K562 (cell line): ENCODE results near the gene FAM32A. TPM values are rescaled to one million over a fixed set of nuclear protein-coding genes. Genes with fewer than 3 reads are reported as not detected.

Experiments
- CCNT2 ChIP-seq: IDR thresholded peaks from 2 replicates; pipeline ENCODE4 v1.6.1; 2011; ENCODE audit warnings: borderline replicate concordance, low read depth, mild to moderate bottlenecking, moderate library complexity, mixed read lengths, low read length; ENCODE audit not compliant: insufficient read length; ENCODE audit errors: extremely low read depth
- HCFC1 ChIP-seq: IDR thresholded peaks from 2 replicates; pipeline ENCODE4 v1.6.1; 2012; ENCODE audit warnings: low read depth, low read length, improper control_type of control experiment
- HNRNPL ChIP-seq: fragments of 200-400 bp; formaldehyde crosslinking; IDR thresholded peaks from 2 replicates; pipeline ENCODE4 v1.6.1; 2017; ENCODE audit warnings: low read depth, mild to moderate bottlenecking, low read length
- MYBL2 ChIP-seq, 2 experiments: fragments of 450-650 bp in 1 of 2; sonication (generic) in 1 of 2; formaldehyde crosslinking in 1 of 2; IDR thresholded peaks; 2 replicates each; pipeline versions ENCODE4 v1.6.1 to v1.8.1; 2017 to 2022; ENCODE audit warnings: borderline replicate concordance in 1 of 2, inconsistent platforms in 1 of 2, low read depth in 1 of 2, mild to moderate bottlenecking in 1 of 2, missing genetic modification reagents in 1 of 2, moderate library complexity in 1 of 2
- SRF ChIP-seq, 2 experiments: fragments of 250-450, 450-650 bp in 1 of 2; sonication (Bioruptor Pico) in 1 of 2; sonication (generic) in 1 of 2; formaldehyde crosslinking; IDR thresholded peaks; 2 replicates each; pipeline versions ENCODE4 v1.5.0 to v1.5.1; 2020 to 2022; ENCODE audit warnings: mild to moderate bottlenecking in 1 of 2, missing genetic modification reagents in 1 of 2
- polyA plus RNA-seq, 8 experiments: library from polyadenylated mRNA; depleted of rRNA in 4 of 8; stranded (reverse) in 5 of 8; unstranded in 3 of 8; fragments of >200 nt; fragmentation: Nextera tagmentation in 2 of 8; fragmentation: Illumina TruSeq in 1 of 8; extraction: Ambion mirVana in 2 of 8; extraction: Trizol in 1 of 8; gene quantifications; 2 replicates each; pipeline versions ENCODE4 v1.2.1 to v1.2.3, GENCODE V29; 2011 to 2014; ENCODE audit warnings: inconsistent platforms in 1 of 8, missing spikeins in 1 of 8
- total RNA-seq, 7 experiments: library from RNA; depleted of rRNA in 6 of 7; stranded (reverse); fragments of >200 nt in 6 of 7; fragmentation: Illumina TruSeq in 2 of 7; extraction: Trizol in 2 of 7; gene quantifications; 2 replicates each; pipeline versions ENCODE4 v1.2.1 to v1.2.3, GENCODE V29; 2011 to 2021; ENCODE audit warnings: low replicate concordance in 1 of 7
- TF ChIP-seq, protein P1 (sequence below): fragments of 450-650 bp; IDR thresholded peaks from 2 replicates; pipeline ENCODE4 v1.6.1; 2016; ENCODE audit warnings: antibody characterized with exemption
- TF ChIP-seq, protein P2 (sequence below): fragments of 250-450 bp; sonication (Bioruptor Pico); IDR thresholded peaks from 2 replicates; pipeline ENCODE4 v1.4.0; 2020; ENCODE audit warnings: mild to moderate bottlenecking
- TF ChIP-seq, protein P3 (sequence below), 3 experiments: fragments of 200-800 bp in 1 of 3; fragments of 250-450 bp in 1 of 3; fragments of 450-650 bp in 1 of 3; sonication (Bioruptor Pico) in 1 of 3; sonication (Bioruptor generic) in 1 of 3; formaldehyde crosslinking in 1 of 3; IDR thresholded peaks; 2 replicates each; pipeline versions ENCODE4 v1.6.1 to v1.8.0; 2016 to 2022; ENCODE audit warnings: mild to moderate bottlenecking in 2 of 3, missing genetic modification characterization in 2 of 3, missing compliant biosample characterization in 1 of 3, moderate library complexity in 1 of 3
- TF ChIP-seq, protein P4 (sequence below): sonication (generic); formaldehyde crosslinking; IDR thresholded peaks from 2 replicates; pipeline ENCODE4 v1.8.1; 2023; ENCODE audit warnings: mild to moderate bottlenecking, missing genetic modification reagents
- TF ChIP-seq, protein P5 (sequence below), 2 experiments: fragments of 450-650 bp in 1 of 2; sonication (generic) in 1 of 2; formaldehyde crosslinking in 1 of 2; IDR thresholded peaks in 1 of 2; conservative IDR thresholded peaks in 1 of 2; 2 replicates each; pipeline versions ENCODE4 v1.6.1 to v1.8.1; 2016 to 2023; ENCODE audit warnings: mild to moderate bottlenecking in 2 of 2, moderate library complexity in 2 of 2, inconsistent platforms in 1 of 2, missing genetic modification reagents in 1 of 2
- TF ChIP-seq, protein P6 (sequence below): IDR thresholded peaks from 2 replicates; pipeline ENCODE4 v1.6.1; 2016; ENCODE audit warnings: missing genetic modification characterization, missing compliant biosample characterization

Gene FAM32A
- total and polyA plus RNA-seq, 9 of the 15 experiments (the other 6 are each of a cell fraction or from before 2014, with no cell fraction given), result 30.7 to 96.7 (median 73.7) TPM

DNA sequence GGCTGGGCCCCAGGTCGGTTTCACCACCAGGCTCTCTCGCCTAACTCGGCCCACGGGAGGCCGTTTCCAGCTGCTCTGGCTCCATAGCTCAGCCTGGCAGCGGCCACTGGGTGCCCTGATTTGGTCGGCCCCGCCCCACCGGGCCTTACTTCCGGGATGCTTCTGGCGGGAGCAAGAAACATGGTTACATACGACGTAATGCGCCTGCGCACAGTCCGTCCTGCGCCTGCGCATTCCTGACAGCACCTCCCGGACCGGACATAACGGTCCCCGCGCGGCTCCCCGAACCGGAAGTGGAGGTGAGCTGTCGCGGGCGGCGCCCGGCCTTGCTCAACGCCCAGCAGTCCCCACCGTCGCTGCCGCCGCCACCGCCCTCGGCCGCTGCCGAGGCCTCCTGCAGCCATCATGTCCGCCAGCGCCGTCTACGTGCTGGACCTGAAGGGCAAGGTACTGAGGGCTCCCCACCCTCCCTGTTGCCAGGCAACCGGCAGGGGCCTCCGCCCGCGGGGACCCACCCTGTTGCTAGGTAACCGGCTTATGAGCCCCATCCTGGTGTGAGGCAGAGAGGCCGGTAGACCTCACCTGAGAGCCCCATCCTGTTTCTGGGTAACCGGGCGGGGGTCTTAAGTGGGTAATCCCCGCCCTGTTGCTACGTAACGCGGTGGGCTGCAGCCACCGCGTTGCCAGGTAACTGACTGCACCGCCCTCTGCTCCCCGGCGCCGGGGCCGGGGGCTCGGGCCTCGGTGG, 12.6 kb downstream of the FAM32A start, which contains the start of gene AP1M1 (continued):
- TF ChIP-seq, protein P1, sequence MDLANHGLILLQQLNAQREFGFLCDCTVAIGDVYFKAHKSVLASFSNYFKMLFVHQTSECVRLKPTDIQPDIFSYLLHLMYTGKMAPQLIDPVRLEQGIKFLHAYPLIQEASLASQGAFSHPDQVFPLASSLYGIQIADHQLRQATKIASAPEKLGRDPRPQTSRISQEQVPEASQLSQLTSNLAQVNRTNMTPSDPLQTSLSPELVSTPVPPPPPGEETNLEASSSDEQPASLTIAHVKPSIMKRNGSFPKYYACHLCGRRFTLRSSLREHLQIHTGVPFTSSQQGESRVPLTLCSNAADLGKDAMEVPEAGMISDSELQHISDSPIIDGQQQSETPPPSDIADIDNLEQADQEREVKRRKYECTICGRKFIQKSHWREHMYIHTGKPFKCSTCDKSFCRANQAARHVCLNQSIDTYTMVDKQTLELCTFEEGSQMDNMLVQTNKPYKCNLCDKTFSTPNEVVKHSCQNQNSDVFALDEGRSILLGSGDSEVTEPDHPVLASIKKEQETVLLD, result peak; percentile 98
- peak; percentile 52 for TF ChIP-seq CCNT2
- peak in 1 of 2 experiments; percentile 72; a peak in 1 of 4 replicates for TF ChIP-seq SRF (CRISPR knock-in tag; IDR thresholded peaks at IDR 0.05)
- TF ChIP-seq, protein P2, sequence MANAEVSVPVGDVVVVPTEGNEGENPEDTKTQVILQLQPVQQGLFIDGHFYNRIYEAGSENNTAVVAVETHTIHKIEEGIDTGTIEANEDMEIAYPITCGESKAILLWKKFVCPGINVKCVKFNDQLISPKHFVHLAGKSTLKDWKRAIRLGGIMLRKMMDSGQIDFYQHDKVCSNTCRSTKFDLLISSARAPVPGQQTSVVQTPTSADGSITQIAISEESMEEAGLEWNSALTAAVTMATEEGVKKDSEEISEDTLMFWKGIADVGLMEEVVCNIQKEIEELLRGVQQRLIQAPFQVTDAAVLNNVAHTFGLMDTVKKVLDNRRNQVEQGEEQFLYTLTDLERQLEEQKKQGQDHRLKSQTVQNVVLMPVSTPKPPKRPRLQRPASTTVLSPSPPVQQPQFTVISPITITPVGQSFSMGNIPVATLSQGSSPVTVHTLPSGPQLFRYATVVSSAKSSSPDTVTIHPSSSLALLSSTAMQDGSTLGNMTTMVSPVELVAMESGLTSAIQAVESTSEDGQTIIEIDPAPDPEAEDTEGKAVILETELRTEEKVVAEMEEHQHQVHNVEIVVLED (CRISPR knock-in tag), result no peak; the same call in 1 of the 2 replicates
- TF ChIP-seq MYBL2 (IDR thresholded peaks at IDR 0.05; ENCODE audit: low read depth), result no peak
- TF ChIP-seq MYBL2 (CRISPR knock-in tag; IDR thresholded peaks at IDR 0.05; ENCODE audit: borderline replicate concordance), result no peak
- TF ChIP-seq, protein P3, sequence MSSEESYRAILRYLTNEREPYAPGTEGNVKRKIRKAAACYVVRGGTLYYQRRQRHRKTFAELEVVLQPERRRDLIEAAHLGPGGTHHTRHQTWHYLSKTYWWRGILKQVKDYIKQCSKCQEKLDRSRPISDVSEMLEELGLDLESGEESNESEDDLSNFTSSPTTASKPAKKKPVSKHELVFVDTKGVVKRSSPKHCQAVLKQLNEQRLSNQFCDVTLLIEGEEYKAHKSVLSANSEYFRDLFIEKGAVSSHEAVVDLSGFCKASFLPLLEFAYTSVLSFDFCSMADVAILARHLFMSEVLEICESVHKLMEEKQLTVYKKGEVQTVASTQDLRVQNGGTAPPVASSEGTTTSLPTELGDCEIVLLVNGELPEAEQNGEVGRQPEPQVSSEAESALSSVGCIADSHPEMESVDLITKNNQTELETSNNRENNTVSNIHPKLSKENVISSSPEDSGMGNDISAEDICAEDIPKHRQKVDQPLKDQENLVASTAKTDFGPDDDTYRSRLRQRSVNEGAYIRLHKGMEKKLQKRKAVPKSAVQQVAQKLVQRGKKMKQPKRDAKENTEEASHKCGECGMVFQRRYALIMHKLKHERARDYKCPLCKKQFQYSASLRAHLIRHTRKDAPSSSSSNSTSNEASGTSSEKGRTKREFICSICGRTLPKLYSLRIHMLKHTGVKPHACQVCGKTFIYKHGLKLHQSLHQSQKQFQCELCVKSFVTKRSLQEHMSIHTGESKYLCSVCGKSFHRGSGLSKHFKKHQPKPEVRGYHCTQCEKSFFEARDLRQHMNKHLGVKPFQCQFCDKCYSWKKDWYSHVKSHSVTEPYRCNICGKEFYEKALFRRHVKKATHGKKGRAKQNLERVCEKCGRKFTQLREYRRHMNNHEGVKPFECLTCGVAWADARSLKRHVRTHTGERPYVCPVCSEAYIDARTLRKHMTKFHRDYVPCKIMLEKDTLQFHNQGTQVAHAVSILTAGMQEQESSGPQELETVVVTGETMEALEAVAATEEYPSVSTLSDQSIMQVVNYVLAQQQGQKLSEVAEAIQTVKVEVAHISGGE (CRISPR knock-in tag; IDR thresholded peaks at IDR 0.05), result peak in 2 of 3 experiments; percentile 69 to 94; a peak in 4 of 6 replicates
- TF ChIP-seq, protein P4, sequence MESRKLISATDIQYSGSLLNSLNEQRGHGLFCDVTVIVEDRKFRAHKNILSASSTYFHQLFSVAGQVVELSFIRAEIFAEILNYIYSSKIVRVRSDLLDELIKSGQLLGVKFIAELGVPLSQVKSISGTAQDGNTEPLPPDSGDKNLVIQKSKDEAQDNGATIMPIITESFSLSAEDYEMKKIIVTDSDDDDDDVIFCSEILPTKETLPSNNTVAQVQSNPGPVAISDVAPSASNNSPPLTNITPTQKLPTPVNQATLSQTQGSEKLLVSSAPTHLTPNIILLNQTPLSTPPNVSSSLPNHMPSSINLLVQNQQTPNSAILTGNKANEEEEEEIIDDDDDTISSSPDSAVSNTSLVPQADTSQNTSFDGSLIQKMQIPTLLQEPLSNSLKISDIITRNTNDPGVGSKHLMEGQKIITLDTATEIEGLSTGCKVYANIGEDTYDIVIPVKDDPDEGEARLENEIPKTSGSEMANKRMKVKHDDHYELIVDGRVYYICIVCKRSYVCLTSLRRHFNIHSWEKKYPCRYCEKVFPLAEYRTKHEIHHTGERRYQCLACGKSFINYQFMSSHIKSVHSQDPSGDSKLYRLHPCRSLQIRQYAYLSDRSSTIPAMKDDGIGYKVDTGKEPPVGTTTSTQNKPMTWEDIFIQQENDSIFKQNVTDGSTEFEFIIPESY (CRISPR knock-in tag), result 0 out of 2 replicates have a peak, but pooled peaks have one; percentile 7
- peak; percentile 67 for TF ChIP-seq HCFC1
- TF ChIP-seq HNRNPL, result 0 out of 2 replicates have a peak, but pooled peaks have one; percentile 63
- TF ChIP-seq, protein P5, sequence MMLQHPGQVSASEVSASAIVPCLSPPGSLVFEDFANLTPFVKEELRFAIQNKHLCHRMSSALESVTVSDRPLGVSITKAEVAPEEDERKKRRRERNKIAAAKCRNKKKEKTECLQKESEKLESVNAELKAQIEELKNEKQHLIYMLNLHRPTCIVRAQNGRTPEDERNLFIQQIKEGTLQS (IDR thresholded peaks at IDR 0.05), result no peak
- TF ChIP-seq, protein P5 (CRISPR knock-in tag; conservative IDR thresholded peaks at IDR 0.05), result no peak
- TF ChIP-seq, protein P6, sequence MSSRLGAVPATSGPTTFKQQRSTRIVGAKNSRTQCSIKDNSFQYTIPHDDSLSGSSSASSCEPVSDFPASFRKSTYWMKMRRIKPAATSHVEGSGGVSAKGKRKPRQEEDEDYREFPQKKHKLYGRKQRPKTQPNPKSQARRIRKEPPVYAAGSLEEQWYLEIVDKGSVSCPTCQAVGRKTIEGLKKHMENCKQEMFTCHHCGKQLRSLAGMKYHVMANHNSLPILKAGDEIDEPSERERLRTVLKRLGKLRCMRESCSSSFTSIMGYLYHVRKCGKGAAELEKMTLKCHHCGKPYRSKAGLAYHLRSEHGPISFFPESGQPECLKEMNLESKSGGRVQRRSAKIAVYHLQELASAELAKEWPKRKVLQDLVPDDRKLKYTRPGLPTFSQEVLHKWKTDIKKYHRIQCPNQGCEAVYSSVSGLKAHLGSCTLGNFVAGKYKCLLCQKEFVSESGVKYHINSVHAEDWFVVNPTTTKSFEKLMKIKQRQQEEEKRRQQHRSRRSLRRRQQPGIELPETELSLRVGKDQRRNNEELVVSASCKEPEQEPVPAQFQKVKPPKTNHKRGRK (tag), result no peak
